ENCODE results near the gene TRIM26.

Gene TRIM26

GRCh38 chr6:30207619-30208295, 5.4 kb downstream of the TRIM26 start:
- peak; percentile 30 for DNase-seq (ENCODE audit: low spot score)

DNA sequence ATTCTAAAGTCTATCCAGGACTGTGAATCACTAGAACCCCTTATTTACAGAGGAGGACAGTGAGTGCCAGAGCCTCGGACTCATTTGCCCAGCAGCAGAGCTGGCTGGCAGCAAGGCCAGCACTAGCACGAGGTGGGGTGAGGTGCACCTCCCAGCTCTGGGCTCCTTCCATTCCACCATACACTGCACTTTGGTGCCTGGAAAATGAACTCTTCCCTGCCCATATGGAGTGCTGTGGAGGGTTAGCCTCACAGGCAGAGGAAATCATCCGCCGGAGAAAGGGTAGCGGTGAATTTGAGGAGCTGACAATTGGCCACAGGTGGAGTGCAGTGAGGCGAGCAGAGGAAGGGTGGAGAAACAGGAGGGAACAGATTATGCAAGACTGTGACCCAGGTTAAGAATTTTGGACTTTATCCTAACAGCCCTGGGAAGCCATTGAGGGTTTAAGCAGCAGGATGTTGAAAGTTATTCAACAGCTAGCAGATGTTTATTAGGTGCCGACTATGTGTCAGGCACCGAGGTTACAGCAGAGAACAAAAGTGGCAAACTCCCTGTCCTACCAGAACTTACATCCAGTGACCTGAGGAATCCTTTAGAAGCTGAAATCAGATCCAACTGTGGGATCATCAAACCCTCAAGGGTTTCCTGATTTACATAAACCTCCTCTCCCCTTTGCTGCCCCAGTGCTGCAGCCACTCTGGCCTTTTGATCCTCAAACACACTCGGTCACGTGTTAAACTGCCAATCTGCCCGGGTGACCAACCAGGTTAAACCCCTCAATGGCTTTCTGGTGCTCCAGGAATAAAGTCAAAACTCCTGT, 6.2 kb downstream of the TRIM26 start:
- peak; percentile 33 for DNase-seq (ENCODE audit: low spot score)

GRCh38 chr6:30206152-30206551, 7.1 kb downstream of the TRIM26 start:
- peak; percentile 77 for DNase-seq (ENCODE audit: low spot score)

DNA sequence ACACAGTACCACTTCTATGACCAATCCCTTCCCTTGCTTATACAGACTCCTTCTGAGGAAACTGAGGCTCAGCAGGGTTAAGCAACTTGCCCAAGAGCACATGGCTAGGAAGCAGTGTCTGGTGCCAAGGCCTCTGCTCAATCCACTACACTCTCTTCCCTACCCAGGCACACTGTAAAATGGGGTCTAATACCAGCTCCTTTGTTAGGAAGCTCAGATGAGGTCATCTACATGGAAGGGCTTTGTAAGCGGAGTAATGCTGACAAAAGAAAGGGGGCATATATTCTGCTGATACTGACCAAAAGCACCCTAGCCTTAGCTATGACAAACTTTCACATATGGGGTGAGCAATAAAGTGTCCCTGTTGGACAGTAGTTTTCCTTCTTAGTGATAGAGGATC, 9.1 kb downstream of the TRIM26 start:
- DNase-seq (ENCODE audit: low spot score): no peak

- no peak for DNase-seq (ENCODE audit: low spot score)
These were observed 10.8 kb downstream of the TRIM26 start for GRCh38 chr6:30202366-30202765.

DNA sequence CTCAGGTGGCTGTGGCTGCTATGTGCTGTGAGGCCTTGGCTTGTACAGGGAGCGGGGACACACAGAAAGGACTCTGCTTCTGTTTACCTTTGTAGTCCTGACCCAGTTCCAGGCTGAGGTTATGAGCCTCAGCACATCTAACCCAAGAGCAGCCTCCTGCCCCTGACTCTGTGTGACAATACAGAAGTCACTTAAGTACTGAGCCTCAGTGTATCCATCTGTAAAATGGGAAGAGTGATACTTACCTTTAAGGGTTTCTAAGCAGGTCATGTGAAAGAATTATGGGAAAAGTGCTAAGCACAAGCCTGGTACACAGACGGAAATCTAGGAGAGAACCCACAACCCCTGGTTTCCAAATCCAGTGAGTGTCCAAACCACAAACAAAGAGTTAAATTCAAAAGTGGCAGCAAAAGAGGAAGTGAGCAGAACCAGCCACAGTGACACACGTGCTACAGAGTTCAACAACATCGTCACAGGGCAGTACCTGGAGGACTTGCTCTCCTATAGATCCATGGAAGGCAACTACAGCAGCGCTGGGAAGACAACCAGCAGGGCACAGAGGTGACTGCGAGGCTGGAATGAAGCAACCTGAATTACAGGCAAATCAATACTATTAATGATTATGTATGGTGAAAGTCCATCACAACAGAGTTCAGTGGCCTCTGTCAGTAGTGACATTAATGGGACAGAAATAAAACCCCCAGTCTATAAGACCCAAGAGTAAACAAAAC, 12.5 kb downstream of the TRIM26 start:
- no peak for DNase-seq (ENCODE audit: low spot score)

DNA sequence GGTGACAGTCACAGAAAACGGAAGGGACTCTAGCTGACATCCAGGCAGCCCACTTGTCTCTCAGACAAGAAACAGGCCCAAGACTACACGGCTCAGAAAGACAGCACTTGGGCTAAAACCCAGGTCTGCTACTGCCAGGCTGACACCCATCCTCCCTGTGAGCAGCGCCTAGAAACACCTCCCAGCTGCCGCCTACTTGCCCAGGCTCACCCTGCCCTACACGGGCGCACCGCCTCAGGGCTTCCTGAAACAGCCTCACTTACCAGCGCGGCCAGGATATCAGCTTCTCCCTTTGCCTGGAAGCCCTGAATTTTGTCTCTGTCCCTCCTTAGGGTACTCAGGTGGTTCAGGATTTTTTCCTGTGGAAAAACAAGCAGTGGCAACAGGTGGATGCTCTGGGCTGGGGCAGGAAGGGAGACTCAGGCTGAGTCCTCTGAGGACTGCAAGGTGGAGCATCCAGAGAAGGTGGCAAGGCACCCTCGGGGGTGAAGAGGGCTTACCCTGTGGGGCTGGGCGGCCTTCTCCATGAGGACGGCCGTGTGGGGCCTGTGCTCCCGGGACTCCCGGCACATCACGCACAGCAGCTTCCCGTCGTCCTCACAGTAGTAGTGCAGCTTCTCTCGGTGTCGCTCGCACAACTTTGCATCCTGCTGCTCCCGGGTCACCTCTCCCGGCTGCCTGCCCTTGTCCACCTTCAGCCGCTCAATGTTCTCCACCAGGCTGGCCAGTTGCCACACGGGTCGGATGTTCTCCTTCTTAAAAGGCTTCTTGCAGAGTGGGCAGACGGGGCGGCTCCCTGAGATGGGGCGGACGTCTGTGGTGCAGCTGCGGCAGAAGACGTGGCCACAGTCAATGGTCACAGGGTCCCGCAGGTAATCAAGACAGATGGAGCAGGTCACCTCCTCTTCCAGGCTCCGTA, 14.8 kb downstream of the TRIM26 start:
- DNase-seq (ENCODE audit: low spot score): no peak

GRCh38 chr6:30196376-30196775, 16.8 kb downstream of the TRIM26 start:
- no peak for DNase-seq (ENCODE audit: low spot score)

GRCh38 chr6:30195951-30196350, 17.3 kb downstream of the TRIM26 start:
- no peak for DNase-seq (ENCODE audit: low spot score)

- peak; percentile 32 for DNase-seq (ENCODE audit: low spot score)
These were observed 18.2 kb downstream of the TRIM26 start for GRCh38 chr6:30194797-30195690.

- DNase-seq (ENCODE audit: low spot score): no peak
These were observed 21.1 kb downstream of the TRIM26 start for GRCh38 chr6:30192076-30192475.

DNA sequence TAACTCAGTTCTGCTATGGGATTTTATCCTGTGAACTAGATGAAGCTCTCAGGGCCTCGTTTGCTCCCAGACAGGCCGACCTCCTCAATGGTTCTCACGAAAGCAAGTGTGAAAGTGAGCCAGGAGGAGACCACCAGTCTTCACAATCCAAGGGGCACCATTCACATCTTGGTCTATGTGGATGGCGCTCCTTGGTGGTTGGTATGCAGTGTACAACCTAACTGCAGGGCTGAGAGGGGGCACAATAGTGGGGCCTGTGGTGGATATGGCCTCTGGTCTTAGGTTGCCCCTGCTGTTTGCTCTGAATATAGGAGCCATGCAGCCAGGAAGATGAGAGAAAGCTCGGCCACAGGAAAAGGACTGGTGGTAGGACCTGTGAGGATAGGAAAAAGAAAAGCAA, 24.7 kb downstream of the TRIM26 start:
- no peak for DNase-seq (ENCODE audit: low spot score)

- no peak for DNase-seq (ENCODE audit: low spot score)
These were observed 27.2 kb downstream of the TRIM26 start for GRCh38 chr6:30185846-30186484.

- no peak for DNase-seq (ENCODE audit: low spot score)
These were observed 28.7 kb downstream of the TRIM26 start for GRCh38 chr6:30184417-30185031.

DNA sequence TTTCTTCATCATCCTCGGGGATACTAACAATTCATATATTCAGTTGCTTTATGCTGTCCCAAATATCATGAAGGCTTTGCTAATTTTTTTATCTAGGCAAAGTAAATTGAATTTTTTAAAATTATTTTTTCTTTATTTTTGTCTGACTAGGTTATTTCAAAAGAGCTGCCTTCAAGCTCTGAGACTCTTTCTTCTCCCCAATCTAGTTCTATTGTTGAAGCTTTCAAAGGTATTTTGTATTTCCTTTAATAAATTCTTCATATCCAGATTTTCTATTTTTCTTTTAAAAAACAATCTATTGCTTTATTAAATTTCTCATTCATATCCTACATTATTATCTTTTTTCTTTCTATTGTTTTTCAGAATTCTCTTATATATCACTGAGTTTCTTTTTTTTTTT, 33.1 kb downstream of the TRIM26 start:
- no peak for DNase-seq (ENCODE audit: low spot score)

DNA sequence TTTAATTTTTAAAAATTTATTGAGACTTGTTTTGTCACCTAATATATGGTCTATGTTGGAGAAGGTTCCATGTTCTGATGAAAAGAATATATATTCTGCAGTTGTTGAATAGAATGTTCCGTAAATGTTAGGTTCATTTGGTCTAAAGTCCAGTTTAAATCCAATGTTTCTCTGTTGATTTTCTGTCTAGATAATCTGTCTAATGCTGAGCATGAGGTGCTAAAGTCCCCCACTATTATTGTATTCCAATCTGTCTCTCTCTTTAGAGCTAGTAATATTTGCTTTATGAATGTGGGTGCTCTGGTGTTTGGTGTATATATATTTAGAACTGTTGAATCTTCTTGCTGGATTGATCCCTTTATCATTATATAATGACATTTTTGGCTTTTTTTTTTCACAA, 34.4 kb downstream of the TRIM26 start:
- no peak for DNase-seq (ENCODE audit: low spot score)

GRCh38 chr6:30175765-30176164, 37.4 kb downstream of the TRIM26 start:
- DNase-seq (ENCODE audit: low spot score): no peak

DNA sequence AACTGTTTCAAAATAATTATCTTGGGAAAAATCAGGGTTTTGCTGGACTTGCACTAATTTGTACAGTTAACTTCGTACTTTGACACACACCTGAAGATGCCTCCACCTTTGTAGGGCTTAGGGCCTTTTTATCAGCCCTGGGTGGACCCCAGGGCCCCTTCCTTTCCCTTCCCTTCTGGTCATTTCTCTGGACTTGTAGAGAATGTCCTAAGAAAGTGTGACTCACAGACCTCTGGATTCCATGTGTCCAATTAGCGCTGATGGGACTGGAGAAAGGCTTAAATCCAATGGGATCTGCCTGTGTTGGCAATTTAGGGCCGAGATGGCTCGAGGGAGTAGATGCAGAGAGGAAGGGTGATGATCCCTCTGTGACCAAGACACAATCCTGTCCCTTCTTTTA, 40.5 kb downstream of the TRIM26 start:
- peak; percentile 29 for DNase-seq (ENCODE audit: low spot score)

DNA sequence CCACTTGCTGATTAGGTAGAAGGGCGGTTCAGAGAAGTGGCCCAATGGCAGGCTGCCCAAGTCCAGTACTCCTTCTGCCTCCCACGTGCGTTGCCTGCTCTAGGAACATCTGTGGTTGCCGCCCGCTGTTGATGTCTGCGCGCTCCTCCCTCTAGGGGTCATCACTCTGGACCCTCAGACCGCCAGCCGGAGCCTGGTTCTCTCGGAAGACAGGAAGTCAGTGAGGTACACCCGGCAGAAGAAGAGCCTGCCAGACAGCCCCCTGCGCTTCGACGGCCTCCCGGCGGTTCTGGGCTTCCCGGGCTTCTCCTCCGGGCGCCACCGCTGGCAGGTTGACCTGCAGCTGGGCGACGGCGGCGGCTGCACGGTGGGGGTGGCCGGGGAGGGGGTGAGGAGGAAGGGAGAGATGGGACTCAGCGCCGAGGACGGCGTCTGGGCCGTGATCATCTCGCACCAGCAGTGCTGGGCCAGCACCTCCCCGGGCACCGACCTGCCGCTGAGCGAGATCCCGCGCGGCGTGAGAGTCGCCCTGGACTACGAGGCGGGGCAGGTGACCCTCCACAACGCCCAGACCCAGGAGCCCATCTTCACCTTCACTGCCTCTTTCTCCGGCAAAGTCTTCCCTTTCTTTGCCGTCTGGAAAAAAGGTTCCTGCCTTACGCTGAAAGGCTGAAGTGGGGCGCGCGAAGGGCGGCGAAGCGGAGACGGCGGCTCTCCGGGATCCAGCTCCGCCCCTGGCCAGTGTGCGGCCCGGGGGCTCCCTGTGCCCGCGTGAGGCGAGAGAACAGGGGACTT, 41.3 kb downstream of the TRIM26 start:
- DNase-seq (ENCODE audit: low spot score): no peak
